Prostate gland (tissue), 2 donors: ENCODE data around the gene ZNF101. TPM values are rescaled to one million over a fixed set of nuclear protein-coding genes. Genes with fewer than 3 reads are reported as not detected.

Experiments used
- small RNA-seq, 2 donors: library from RNA; depleted of rRNA; stranded (forward); fragments of <200 nt; gene quantifications; one replicate each; pipeline ENCODE3, GENCODE V24; 2016
- total RNA-seq, 2 donors: library from RNA; depleted of rRNA; stranded (reverse); fragments of >200 nt; gene quantifications; one replicate each; pipeline ENCODE4 v1.1.0, GENCODE V29; 2016

Gene ZNF101
- total RNA-seq, 2 donors from 2014 or later, result 4.1 to 7.1 TPM

Small RNA genes within 50 kb of the gene (small RNA-seq; reads per million reads assigned to genes)
- 0 reads per million in 2 donors for gene AC011458.2

Other genes with a start within 250 kb of the ZNF101 start
- gene TSSK6, start 153.3 kb upstream of the ZNF101 start, total RNA-seq, result 10 to 100 TPM in 1 of 2 donors, 1 to 10 TPM in 1; 7.3 to 22.3 TPM
- 10 to 100 TPM; 46.0 to 57.4 TPM for gene NDUFA13, start 152.6 kb upstream of the ZNF101 start, total RNA-seq
- gene YJEFN3, start 139.9 kb upstream of the ZNF101 start, total RNA-seq, result 10 to 100 TPM in 1 of 2 donors, 1 to 10 TPM in 1; 8.1 to 19.3 TPM
- 1 to 10 TPM in 1 of 2 donors, under 1 TPM in 1; 0.68 to 3.7 TPM for gene CILP2, start 130.6 kb upstream of the ZNF101 start, total RNA-seq
- 10 to 100 TPM in 1 of 2 donors, 1 to 10 TPM in 1; 2.6 to 10.6 TPM for gene PBX4, start 50.2 kb upstream of the ZNF101 start, total RNA-seq
- gene LPAR2, start 40.6 kb upstream of the ZNF101 start, total RNA-seq, result 100 to 1,000 TPM in 1 of 2 donors, 10 to 100 TPM in 1; 39.7 to 167 TPM
- 10 to 100 TPM; 10.2 to 11.6 TPM for gene GMIP, start 25.2 kb upstream of the ZNF101 start, total RNA-seq
- 100 to 1,000 TPM; 227 to 315 TPM for gene ATP13A1, start 5.2 kb upstream of the ZNF101 start, total RNA-seq
- 1 to 10 TPM; 9.5 to 9.9 TPM for gene ZNF14, start 64.3 kb downstream of the ZNF101 start, total RNA-seq
- 10 to 100 TPM; 35.7 to 37.2 TPM for gene ZNF506, start 152.9 kb downstream of the ZNF101 start, total RNA-seq
- 10 to 100 TPM; 10.6 to 20.0 TPM for gene ZNF253, start 197.0 kb downstream of the ZNF101 start, total RNA-seq
- gene ZNF93, start 232.1 kb downstream of the ZNF101 start, total RNA-seq, result 1 to 10 TPM; 6.1 to 7.6 TPM